HepG2 (cell line): ENCODE data around the gene TESK1. TPM values are rescaled to one million over a fixed set of nuclear protein-coding genes. Genes with fewer than 3 reads are reported as not detected.
A peak's percentile ranks its signal among the peaks of the same experiment; 100 is the strongest.

ENCODE experiments used
- AGO2 ChIP-seq: fragments of 200-400 bp; formaldehyde crosslinking; optimal IDR thresholded peaks from 2 replicates; pipeline ENCODE3; 2017; ENCODE audit warnings: mild to moderate bottlenecking, low read depth, low read length, moderate library complexity
- CEBPG ChIP-seq: IDR thresholded peaks from 2 replicates; pipeline ENCODE4 v1.6.1; 2016
- DNMT3B ChIP-seq: conservative IDR thresholded peaks from 2 replicates; pipeline ENCODE4 v1.6.1; 2016; ENCODE audit warnings: missing biosample characterization, control low read depth
- FOSL2 ChIP-seq: sonication (generic); formaldehyde crosslinking; IDR thresholded peaks from 2 replicates; pipeline ENCODE4 v1.4.0; 2020; ENCODE audit warnings: missing genetic modification reagents
- HOMEZ ChIP-seq: IDR thresholded peaks from 2 replicates; pipeline ENCODE4 v1.6.1; 2016; ENCODE audit warnings: low read depth
- JDP2 ChIP-seq: sonication (generic); formaldehyde crosslinking; IDR thresholded peaks from 2 replicates; pipeline ENCODE4 v1.8.1; 2022; ENCODE audit warnings: missing genetic modification reagents, borderline replicate concordance
- KDM5A ChIP-seq: fragments of 200-600 bp; sonication (generic); IDR thresholded peaks from 2 replicates; pipeline ENCODE4 v1.7.0; 2018; ENCODE audit warnings: antibody characterized with exemption, mild to moderate bottlenecking, low read length, borderline replicate concordance
- KDM6A ChIP-seq: IDR thresholded peaks from 2 replicates; pipeline ENCODE4 v1.6.1; 2016; ENCODE audit warnings: low read depth
- NFATC3 ChIP-seq: sonication (generic); formaldehyde crosslinking; IDR thresholded peaks from 2 replicates; pipeline ENCODE4 v1.5.1; 2020; ENCODE audit warnings: mild to moderate bottlenecking, missing genetic modification reagents
- NFRKB ChIP-seq: fragments of 450-650 bp; IDR thresholded peaks from 2 replicates; pipeline ENCODE4 v1.6.1; 2017
- PATZ1 ChIP-seq: sonication (generic); formaldehyde crosslinking; IDR thresholded peaks from 2 replicates; pipeline ENCODE4 v1.4.0; 2020; ENCODE audit warnings: missing genetic modification reagents
- PCBP1 ChIP-seq: fragments of 200-400 bp; formaldehyde crosslinking; IDR thresholded peaks from 2 replicates; pipeline ENCODE4 v1.6.1; 2017; ENCODE audit warnings: mild to moderate bottlenecking, low read depth, low read length, borderline replicate concordance
- PPARG ChIP-seq: conservative IDR thresholded peaks from 2 replicates; pipeline ENCODE4 v1.6.1; 2016; ENCODE audit warnings: missing biosample characterization, missing genetic modification reagents
- SKI ChIP-seq: fragments of 450-650 bp; IDR thresholded peaks from one replicate; pipeline ENCODE4 v1.6.1; 2018; ENCODE audit warnings: mild to moderate bottlenecking; ENCODE audit not compliant: partially characterized antibody
- TBX2 ChIP-seq: sonication (generic); formaldehyde crosslinking; IDR thresholded peaks from 2 replicates; pipeline ENCODE4 v1.5.0; 2020; ENCODE audit warnings: missing genetic modification reagents, mild to moderate bottlenecking, borderline replicate concordance
- ZBTB49 ChIP-seq: sonication (generic); formaldehyde crosslinking; IDR thresholded peaks from 2 replicates; pipeline ENCODE4 v1.4.0; 2020; ENCODE audit warnings: missing genetic modification reagents, borderline replicate concordance
- ZNF335 ChIP-seq: sonication (generic); formaldehyde crosslinking; IDR thresholded peaks from 2 replicates; pipeline ENCODE4 v1.4.0; 2020; ENCODE audit warnings: missing genetic modification reagents
- ZNF432 ChIP-seq: sonication (generic); formaldehyde crosslinking; IDR thresholded peaks from 2 replicates; pipeline ENCODE4 v1.5.0; 2020; ENCODE audit warnings: missing genetic modification reagents, mild to moderate bottlenecking, borderline replicate concordance
- ZNF550 ChIP-seq: sonication (generic); formaldehyde crosslinking; IDR thresholded peaks from 2 replicates; pipeline ENCODE4 v1.4.0; 2020; ENCODE audit warnings: mild to moderate bottlenecking, missing genetic modification reagents, borderline replicate concordance
- ZNF557 ChIP-seq: sonication (generic); formaldehyde crosslinking; IDR thresholded peaks from 2 replicates; pipeline ENCODE4 v1.4.0; 2020; ENCODE audit warnings: missing genetic modification reagents
- ZNF672 ChIP-seq: sonication (generic); formaldehyde crosslinking; IDR thresholded peaks from 2 replicates; pipeline ENCODE4 v1.8.1; 2022; ENCODE audit warnings: missing genetic modification reagents
- ZNF792 ChIP-seq: IDR thresholded peaks from 2 replicates; pipeline ENCODE4 v1.6.1; 2016
- ZNF800 ChIP-seq: sonication (generic); formaldehyde crosslinking; IDR thresholded peaks from 2 replicates; pipeline ENCODE4 v1.4.0; 2020; ENCODE audit warnings: missing genetic modification reagents
- polyA plus RNA-seq, 8 experiments: library from polyadenylated mRNA; depleted of rRNA in 3 of 8; stranded (reverse) in 7 of 8; unstranded in 1 of 8; fragments of >200 nt; fragmentation: Illumina TruSeq in 4 of 8; extraction: Trizol in 4 of 8; gene quantifications; 2 replicates each; pipeline versions ENCODE4 v1.2.1 to v1.2.3, GENCODE V29; 2011 to 2016; ENCODE audit warnings: low read depth in 4 of 8, missing spikeins in 1 of 8, mixed read lengths in 1 of 8; ENCODE audit not compliant: insufficient read depth in 1 of 8
- total RNA-seq, 5 experiments: library from RNA; depleted of rRNA; stranded (reverse); fragments of >200 nt; fragmentation: Illumina TruSeq; extraction: Trizol; gene quantifications; 2 replicates each; pipeline ENCODE4 v1.2.3, GENCODE V29; 2016; ENCODE audit warnings: low read depth in 1 of 5
- TF ChIP-seq, protein P1 (sequence below): IDR thresholded peaks from 2 replicates; pipeline ENCODE4 v1.6.1; 2016; ENCODE audit warnings: low read depth, borderline replicate concordance

Gene TESK1
- total and polyA plus RNA-seq, 2 of the 13 experiments (the other 11 are each of a cell fraction or from before 2014, with no cell fraction given), result 7.3 to 13.6 TPM

- TF ChIP-seq ZNF800 (CRISPR knock-in tag), result 0 out of 2 replicates have a peak, but pooled peaks have one; percentile 54
- no peak for TF ChIP-seq NFATC3 (CRISPR knock-in tag)
- TF ChIP-seq AGO2, result no peak
- peak; percentile 39; the same call in 1 of the 2 replicates for TF ChIP-seq TBX2 (CRISPR knock-in tag)
- peak; percentile 4; the same call in 1 of the 2 replicates for TF ChIP-seq CEBPG
- TF ChIP-seq ZNF550, result no peak
- TF ChIP-seq JDP2, result no peak
- no peak for TF ChIP-seq ZNF792
- TF ChIP-seq PCBP1, result no peak
- TF ChIP-seq KDM6A (CRISPR knock-in tag), result no peak
- no peak for TF ChIP-seq ZNF557
- TF ChIP-seq, protein P1, sequence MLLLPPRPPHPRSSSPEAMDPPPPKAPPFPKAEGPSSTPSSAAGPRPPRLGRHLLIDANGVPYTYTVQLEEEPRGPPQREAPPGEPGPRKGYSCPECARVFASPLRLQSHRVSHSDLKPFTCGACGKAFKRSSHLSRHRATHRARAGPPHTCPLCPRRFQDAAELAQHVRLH (CRISPR knock-in tag), result peak; percentile 87; the same call in 1 of the 2 replicates
- TF ChIP-seq HOMEZ (CRISPR knock-in tag), result peak; percentile 99
- peak; percentile 60 for TF ChIP-seq SKI
- TF ChIP-seq ZNF432 (CRISPR knock-in tag), result no peak
- TF ChIP-seq ZNF672 (CRISPR knock-in tag), result no peak
- peak; percentile 42; the same call in 1 of the 2 replicates for TF ChIP-seq PPARG
- TF ChIP-seq ZNF335 (CRISPR knock-in tag), result peak; percentile 71
- peak; percentile 49; the same call in 1 of the 2 replicates for TF ChIP-seq KDM5A
- TF ChIP-seq DNMT3B, result no peak
- no peak for TF ChIP-seq ZBTB49
- peak; percentile 30 for TF ChIP-seq FOSL2 (CRISPR knock-in tag)
- peak; percentile 87 for TF ChIP-seq PATZ1 (CRISPR knock-in tag)
- no peak for TF ChIP-seq NFRKB
These were observed 980 bp upstream of the TESK1 start (continued) for GRCh38 chr9:35603986-35604577.
